GM21786 (cell line): ENCODE measurements around the gene GM2A.
"Not testable (repeated sequence)": the region's sequence is repeated elsewhere in the genome, so short reads cannot be mapped to it uniquely, and the experiment has no call there.

ENCODE experiments used
- ATAC-seq: cut with Tn5 transposase; IDR thresholded peaks from one replicate; pipeline ENCODE4 v1.9.1; 2021; ENCODE audit not compliant: unreplicated experiment

The GM2A gene

DNA sequence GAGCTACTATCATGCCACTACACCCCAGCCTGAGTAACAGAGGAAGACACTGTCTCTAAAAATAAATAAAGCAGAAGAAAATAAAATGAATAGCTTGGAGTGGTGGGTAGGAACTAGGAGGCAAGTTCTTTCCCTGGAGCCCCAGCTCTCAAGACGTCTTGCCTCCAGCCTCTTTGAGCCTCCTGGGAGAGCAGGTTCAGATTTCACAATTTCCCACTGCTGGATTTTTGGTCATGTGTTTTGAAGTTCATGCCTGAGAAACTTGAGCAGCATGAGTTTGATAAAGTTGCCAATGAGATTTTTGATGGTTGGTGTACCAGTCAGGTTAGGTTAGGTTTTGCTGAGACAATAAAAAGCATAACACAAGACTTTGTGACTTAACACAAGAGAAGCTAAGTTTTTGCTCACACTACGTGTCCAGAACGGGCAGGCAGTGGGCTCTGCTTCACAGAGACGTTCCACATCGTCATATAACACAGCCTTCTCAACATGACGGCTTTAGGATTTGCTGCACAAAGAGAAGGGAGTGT, 25.0 kb upstream of the GM2A start:
- no peak for ATAC-seq

- ATAC-seq, result no peak
Observed at GRCh38 chr5:151228986-151229385, 24.0 kb upstream of the GM2A start.

DNA sequence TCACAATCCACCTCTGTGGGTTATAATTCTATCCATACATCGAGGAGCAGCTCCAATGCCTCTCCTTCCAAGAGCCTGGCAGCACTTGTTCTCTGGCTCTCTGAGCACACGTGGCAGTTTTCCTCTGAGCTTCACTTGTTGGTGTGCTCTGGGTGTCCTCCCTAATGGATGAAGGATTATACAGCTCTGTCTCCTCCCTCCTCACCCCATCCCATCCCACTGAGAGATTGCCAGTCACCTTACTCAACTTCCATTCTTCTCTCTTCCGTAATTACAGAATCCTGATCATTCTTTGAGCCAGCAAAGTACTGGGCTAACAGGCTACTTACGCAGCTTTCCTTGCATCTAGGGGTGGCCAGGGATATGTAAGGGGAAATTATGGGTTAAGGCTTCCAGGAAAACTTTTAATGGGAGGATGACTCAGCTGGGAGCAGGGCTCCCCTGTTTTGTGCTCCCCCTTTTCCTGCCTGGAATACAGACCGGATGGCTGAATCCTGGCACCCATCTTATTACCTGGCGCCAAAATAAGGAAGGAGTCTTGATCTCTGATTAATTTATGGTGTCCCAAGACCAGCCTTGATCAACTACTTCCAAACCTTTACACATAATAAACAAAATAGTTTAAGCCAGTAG, 22.8 kb upstream of the GM2A start:
- no peak for ATAC-seq

GRCh38 chr5:151231359-151231758, 21.6 kb upstream of the GM2A start:
- ATAC-seq, result no peak

DNA sequence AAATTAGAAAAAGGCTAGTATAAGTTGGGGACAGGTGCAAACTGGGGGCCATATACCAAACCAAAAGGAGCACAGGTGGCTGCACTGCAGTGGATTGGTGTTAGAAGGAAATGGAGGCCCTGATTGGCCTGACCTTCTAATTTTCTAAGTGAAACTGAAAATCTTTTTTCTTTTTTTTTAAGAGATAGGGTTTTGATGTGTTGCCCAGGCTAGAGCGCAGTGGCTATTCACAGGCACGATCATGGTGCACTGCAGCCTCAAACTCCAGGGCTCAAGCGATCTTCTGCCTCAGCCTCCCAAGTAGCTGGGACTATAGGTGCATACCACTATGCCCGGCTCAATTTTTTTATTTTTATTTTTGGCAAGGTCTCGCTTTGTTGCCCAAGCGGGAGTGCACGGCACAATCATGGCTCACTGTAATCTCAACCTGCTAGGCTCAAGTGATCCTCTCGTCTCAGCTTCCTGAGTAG, 19.3 kb upstream of the GM2A start:
- peak; percentile 49 for ATAC-seq

DNA sequence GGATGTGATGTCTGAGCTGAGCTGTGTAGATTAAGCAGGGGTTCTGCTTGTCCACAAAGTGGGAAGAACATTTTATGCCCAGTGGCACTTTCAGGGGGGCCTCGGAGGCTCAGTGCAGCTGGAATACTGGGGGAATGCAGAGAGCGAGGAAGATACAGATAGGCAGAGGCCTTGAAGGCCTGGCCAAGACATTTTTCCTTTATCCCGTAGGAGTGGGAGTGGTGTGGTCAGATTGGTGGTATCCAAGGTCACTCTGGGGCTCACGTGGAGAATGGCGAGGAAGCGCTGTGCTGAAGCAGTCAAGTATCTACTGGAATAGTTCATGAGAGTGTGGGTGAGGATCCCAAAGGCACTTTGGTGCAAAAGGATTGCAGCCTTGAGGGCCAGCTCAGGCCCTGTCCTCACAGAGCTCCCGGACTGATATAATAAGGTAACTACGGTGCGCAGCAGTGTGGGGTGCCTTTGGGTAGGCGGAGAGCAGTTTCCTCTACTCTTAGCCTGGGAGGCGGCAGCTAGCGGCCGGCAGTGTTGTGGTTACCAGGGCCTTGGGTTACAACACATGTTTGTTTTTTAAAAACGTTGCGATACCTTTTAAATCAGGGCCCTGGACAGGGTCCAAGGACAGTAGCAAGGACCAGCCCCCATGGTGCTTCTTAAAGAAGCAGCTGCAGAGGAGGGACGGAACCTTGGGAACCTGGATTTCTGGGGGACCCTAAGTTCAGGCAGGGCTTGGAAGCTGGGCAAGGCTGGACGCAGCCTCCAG, 18.3 kb upstream of the GM2A start:
- peak; percentile 62 for ATAC-seq

DNA sequence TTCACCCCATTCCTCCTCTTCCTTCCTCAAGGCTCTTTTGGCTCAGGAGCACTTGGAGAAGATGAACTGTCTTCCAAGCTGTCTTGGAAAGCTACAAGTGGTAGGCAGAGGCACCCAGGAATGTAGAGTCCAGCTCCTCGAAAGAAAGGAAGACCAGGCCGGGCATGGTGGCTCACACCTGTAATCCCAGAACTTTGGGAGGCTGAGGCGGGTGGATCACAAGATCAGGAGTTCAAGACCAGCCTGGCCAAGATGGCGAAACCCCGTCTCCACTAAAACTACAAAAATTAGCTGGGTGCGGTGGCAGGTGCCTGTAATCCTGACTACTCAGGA, 17.8 kb upstream of the GM2A start:
- ATAC-seq, result not testable (repeated sequence)

DNA sequence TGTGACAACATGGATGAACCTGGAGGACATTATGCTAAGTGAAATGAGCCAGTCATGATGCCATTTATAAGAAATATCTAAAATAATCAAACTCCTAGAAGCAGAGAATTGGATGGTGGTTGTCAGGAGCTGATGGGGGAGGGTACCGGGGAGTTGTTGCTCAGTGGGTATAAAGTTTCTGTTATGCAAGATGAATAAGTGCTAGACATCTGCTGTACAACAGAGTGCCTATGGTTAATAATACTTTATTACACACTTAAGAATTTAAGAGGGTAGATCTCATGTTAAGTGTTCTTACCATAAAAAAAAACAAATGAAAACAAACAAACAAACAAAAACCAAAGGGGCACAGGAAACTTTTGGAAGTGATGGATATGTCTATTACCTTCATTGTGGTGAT, 16.1 kb upstream of the GM2A start:
- no peak for ATAC-seq

GRCh38 chr5:151237685-151238084, 15.3 kb upstream of the GM2A start:
- ATAC-seq, result no peak

DNA sequence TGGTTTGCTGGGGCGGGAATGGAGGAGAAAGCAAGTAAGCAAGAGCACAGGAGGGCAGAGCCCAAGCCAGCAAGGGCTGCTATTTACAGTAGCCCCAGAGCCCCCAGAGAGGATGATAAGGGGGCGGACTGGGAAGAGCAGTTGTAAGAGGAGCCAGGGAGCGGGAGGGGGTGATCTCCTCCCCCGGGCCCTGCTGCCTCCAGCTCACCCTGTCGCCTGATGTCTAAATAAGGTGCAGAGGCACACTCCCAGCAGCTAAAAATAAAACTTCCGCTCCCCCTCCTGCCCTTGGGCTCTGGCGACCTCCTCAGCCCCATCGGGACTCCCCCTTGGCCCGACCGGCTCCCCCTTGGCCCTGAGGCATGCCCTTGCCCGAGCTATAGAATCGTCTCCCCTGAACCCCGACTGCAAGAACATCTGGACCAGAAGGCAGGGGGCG, 14.7 kb upstream of the GM2A start:
- ATAC-seq, result peak; percentile 67

DNA sequence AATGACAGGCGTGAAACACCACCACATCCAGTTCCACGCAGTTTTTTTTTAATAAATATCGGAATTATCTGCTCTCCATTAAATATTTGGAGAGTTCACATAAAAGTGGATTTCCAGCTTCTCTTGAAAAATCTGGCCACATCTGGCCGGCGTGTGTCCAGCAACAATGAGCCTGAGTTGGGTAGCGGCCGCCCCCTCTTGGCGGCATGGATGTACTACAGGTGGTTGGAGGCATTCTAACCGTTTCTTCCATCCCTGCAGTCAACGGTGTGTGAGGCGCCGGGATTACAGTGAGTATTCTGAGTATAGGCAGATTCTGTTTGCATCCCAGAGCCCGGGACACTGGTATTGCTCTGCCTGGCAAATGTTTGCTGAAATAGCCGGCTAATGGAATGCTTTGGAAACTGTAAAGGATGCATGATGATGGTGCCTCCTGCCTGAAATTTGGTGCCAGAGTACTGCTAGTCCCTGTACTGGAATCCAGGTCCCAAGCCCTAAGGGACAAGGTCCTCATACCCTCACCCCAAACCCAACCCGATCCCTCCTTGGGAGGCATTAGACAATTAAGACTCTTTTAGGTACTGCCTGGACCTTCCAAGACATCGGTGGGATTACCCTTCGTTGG, 13.6 kb upstream of the GM2A start:
- no peak for ATAC-seq

GRCh38 chr5:151240268-151240835, 12.6 kb upstream of the GM2A start:
- ATAC-seq, result not testable (repeated sequence)

- no peak for ATAC-seq
Observed at GRCh38 chr5:151240924-151241635, 11.9 kb upstream of the GM2A start.

DNA sequence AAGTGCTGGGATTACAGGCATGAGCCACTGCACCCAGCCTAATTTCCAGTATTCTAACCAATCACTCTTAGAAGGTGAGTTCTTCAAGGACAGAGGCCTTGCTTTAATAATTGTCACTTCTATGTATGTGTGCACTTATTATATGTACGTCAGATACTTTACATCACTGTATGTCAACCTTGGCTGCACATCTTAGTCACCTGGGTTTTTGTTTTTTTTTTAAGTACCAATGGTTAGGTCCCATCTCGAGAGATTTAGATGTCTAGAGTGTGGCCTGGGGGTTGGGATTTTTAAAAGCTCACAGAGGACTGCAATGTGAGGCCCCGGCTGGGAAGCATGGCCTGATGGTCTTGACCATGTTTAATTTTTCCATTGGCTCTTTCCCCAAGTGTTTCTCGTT, 9.9 kb upstream of the GM2A start:
- no peak for ATAC-seq

DNA sequence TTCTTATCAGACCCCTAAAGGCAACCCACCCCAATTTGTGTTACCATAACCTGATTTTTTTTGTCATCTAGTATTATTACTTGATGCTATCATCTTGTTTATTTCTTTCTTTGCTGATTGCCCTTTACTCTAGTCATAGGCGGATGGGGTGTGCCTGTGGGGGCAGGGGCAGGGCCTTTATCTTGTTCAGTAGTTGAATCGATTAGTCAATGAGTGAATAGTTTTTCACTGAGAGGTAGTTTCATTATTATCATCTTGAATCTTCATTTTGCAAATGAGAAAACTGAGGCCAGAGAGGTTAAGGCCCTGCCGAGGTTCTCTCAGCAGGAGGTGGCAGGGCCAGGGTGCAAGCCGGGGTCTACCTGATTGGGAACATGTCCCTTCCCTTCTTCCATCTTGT, 9.4 kb upstream of the GM2A start:
- ATAC-seq, result no peak

DNA sequence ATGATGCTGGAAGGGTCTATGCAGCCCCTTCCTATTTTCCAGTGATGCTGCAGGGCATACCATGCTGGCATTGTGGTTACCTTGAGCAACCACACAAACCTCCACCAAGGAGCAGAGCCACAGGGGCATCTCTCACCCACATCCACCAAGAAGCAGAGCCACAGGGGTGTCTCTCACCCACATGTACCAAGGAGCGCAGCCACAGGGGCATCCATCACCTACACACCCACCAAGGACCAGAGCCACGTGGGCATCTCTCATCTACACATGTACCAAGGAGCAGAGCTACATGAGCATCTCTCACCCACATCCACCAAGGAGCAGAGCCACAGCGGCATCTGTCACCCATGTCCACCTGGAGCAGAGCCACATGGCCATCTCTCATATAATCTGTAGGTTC, 8.8 kb upstream of the GM2A start:
- no peak for ATAC-seq

DNA sequence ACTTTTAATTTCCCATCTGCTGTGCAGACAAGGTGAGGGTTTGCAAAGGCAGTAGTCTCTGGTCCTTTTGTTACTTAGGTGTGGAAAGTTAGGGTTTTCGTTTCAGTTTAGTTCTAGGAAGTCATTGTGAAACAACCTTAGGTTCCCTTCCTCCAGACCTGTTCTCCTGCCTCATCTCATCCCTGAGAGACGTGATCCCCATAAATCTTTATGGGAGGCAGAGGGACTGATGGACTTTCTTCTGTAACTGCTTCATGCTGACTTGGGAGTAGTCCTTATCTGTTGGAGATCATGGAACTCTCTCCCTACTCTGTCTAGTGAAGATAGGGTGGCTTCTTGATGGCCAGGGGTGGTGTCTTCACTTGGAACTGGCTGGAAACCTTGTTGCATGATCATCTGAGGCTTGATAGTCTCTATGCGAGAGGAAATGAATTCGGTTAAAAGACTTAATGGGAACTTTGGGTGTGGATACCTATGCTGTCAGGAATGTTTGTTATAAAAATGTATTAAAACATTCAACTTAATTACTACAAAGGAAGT, 7.2 kb upstream of the GM2A start:
- ATAC-seq, result no peak

DNA sequence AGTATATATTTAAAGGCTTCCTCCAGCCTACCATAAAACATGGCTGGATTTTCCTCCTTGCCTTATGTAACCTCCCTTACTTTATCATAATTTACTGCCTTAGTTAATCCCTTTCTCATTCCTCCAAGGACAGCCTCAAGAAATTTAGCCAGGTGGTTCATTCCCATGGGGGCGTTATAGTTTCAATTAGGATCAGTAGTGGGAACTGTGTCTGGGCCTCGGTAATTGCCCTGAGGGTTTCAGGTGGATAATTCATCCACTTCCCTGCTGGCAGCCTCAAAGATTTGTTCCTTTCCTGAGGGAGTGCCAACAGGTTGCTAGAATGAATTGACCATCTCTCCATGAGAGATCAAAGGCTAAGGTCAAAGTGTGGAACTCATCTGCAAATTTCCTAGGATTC, 4.3 kb upstream of the GM2A start:
- ATAC-seq, result no peak

DNA sequence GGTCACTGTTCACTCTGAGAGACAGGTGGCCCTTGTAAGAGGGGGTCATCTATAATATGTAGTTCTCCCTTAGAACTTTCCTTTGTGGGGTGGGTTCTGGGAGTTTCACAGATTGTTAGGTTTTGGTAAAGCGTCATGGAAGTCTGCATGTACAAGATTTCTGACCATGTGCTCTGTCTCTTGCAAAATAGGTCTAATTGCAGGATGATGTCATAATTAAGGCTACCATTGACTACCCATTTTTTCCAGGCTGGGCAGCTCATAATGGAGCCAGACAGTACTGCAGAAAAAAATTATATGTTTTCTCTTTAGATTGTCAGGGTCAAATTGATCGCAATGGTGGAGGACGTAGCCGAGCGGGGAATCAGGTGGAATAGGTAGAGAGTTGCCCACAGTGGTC, 3.7 kb upstream of the GM2A start:
- no peak for ATAC-seq

- ATAC-seq, result no peak
Observed at GRCh38 chr5:151250346-151251000, 2.5 kb upstream of the GM2A start.
